Glomerular visceral epithelial cell (primary cell): ENCODE results near the gene ZNF653.
"Not testable (repeated sequence)": the region's sequence is repeated elsewhere in the genome, so short reads cannot be mapped to it uniquely, and the experiment has no call there.

Experiments
- DNase-seq: peaks from one replicate; pipeline ENCODE4 v3.0.0-alpha.2; 2016; ENCODE audit errors: extremely low spot score

Gene ZNF653

GRCh38 chr19:11481534-11482383 lies 23.9 kb downstream of the ZNF653 start:
- DNase-seq: peak; percentile 74

DNA sequence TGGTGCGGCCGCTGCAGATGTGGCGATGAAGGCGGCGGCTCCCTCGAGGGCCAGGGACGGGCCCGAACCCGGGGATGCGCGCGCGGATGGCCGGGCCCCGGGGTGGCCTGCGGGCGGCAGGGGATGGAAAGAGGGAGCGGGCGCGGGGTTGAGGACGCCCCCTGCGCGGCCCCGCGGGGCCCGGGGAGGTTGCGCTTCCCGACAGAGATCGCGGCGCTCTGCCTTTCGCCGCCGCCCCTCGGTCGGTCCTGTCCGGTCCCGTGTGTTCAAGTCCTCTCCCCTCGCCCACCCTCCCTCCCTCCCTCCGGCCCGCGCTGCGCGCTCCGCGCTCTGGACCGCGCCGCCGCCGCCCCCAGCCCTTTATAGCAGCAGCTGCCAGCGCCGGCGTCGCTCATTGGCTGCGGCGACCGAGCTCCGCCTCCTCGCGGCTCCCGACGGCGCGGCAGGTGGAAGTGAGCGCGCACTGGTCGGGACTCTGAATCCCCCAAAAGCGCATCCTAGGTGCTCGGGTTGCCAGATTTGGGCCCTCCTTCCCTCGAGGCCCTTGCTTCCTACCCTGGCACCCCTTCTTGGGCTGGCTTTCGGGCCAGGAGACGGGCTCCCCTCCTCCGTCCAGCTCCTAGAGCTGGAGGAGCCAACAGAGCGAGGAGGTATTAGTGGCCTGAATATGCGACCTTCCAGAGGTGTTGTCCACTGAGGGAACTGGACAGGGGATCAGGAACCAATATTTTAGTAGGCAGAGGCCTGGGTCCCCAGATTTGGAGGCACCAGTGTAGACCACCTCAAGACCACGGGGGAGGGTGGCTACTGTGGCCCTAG lies 24.7 kb downstream of the ZNF653 start, which contains the start of gene ELAVL3:
TSS of gene ELAVL3 (minus strand) at position 332 of the 819 bp plus-strand sequence. CDS start 438 bp downstream, outside the sequence.
- DNase-seq: no peak

DNA sequence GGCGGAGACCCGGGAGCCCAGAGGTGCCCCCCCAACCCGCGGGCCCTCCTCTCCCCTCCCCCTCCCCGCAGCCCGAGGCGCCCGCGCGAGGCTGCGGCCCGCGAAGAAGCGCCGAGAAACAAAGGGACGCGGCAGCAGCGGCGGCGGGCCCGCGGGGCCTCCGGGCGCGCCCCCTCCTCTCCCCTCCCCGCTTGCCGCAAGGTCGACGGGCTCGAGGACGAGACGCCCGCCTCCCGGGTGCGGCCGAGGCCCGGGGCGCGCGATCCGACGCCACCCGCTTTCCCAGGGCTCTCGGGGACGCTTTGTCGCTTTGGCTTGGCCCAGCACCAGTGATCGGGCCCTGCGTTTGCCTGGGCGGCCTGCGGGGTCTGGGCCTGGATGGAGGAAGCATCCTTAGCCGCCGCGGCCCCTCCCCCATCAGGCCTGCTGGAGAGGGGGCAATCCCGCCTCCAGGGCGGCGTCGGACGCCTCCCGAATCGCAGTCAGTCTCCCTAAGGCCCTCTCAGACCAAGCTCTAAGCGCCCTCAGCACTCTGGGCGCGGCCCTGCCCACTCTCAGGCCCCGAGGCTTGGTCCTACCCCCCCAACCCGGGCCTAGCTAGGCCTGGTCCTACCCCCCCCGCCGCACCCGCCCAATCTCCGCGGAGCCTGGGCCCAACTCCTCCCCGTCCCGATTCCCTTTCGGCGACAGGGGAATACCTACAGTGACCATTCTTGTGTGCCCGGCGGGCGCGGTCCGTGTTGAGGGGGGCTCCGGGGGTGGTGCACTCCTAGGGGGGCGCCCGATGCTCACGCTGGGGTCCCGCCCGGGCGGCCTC lies 25.5 kb downstream of the ZNF653 start:
- DNase-seq: no peak

GRCh38 chr19:11479090-11479897 lies 26.3 kb downstream of the ZNF653 start:
- DNase-seq: no peak

DNA sequence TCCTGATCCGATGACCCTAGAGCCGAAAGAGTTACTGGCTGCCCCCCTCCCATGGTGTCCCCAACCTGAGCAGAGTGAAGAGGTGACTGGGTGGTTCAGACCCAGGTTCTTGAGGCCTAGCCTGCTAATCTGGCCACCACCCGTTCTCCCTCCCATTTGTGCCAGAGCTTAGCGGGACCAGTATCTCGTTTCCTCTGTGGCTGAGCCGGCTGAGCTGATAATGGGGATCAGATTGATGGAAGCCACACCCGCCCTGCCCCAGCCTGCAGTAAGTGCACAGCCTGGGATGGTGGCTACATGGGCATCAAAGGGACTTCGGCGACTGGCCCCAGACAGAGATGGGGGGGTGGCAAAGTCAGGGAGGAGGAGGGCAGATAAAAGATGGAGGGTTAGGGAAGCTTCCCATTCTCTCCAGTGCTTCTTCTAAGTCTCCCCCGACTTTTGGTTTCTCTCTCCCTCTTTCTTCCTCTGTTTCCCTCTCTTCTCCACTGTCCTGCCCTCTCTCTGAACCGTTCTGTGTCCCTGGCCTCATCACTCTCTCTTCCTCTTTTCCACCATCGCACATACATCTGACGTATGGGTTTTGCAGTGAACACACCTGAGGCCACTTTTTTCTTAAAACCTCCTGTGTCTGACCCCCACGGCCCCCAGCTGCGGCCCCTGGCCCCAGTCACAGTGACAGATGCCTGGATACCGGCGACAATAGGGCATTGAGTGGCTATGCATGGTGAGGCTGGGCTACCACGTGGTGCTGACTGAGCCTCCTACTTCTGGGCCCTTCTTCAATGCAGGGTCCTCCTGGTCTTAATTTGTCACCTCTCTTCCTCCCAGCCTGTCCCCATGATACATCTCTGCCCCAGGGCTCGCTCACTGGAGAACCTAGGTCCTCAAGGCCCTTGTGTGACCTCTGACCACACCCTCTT lies 27.2 kb downstream of the ZNF653 start:
- no peak for DNase-seq

DNA sequence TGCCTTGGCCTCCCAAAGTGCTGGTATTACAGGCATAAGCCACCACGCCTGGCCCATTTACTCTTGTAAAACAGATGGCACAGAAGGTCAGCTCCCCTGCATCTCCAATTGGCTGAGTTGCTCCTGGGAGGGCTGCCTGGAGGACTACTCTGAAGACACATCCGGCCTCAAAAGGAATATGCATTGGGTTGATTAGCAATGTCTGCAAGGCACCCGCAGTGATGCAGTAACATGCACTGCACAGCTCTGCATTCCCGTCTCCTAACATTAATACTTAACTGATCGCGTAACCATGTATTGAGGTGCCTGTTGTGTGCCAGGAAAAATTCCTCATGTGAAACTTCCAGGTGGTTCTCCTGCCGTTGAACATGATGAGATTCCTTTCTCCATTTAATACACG lies 29.8 kb downstream of the ZNF653 start:
- peak; percentile 28 for DNase-seq

GRCh38 chr19:11475343-11475742 lies 30.3 kb downstream of the ZNF653 start:
- not testable (repeated sequence) for DNase-seq

DNA sequence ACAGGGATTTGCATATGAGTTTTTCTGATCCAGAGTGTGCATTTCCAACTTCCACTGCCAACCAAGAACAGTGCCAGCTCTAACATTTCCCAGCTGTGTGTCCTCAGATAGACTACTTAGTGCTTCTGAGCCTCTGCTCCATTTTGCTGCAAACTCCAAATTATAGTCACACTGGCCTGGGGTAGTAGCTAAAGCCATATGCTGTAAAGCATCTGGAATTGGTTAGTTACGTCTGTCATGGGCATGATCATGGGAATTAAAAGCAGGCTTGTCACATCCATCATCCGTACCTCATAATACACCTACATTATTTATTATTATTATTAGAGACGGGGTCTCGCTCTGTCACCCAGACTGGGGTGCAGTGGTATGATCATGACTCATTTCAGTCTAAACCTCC lies 31.9 kb downstream of the ZNF653 start:
- no peak for DNase-seq

GRCh38 chr19:11468266-11468845 lies 37.3 kb downstream of the ZNF653 start:
- DNase-seq: not testable (repeated sequence)

GRCh38 chr19:11465600-11465999 lies 40.0 kb downstream of the ZNF653 start:
- no peak for DNase-seq

- DNase-seq: no peak
These were observed 41.0 kb downstream of the ZNF653 start for GRCh38 chr19:11464333-11465265.

- DNase-seq: no peak
These were observed 42.2 kb downstream of the ZNF653 start for GRCh38 chr19:11463391-11463790.

GRCh38 chr19:11461453-11461852 lies 44.2 kb downstream of the ZNF653 start:
- DNase-seq: no peak

GRCh38 chr19:11460207-11460606 lies 45.4 kb downstream of the ZNF653 start:
- DNase-seq: no peak

DNA sequence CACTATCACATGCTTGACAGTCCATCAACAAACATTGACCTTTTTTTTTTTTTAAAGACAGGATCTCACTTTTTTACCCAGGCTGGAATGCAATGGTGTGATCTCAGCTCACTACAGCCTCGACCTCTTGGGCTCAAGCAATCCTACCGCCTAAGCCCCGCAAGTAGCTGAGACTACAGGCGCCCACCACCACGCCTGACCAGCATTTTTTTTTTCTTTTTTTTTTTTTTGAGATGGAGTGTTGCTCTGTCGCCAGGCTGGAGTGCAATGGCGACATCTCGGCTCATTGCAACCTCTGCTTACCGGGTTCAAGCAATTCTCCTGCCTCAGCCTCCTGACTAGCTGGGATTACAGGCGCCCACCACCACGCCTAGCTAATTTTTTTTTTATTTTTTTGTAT lies 46.7 kb downstream of the ZNF653 start:
- not testable (repeated sequence) for DNase-seq

- DNase-seq: no peak
These were observed 47.3 kb downstream of the ZNF653 start for GRCh38 chr19:11458236-11458900.

DNA sequence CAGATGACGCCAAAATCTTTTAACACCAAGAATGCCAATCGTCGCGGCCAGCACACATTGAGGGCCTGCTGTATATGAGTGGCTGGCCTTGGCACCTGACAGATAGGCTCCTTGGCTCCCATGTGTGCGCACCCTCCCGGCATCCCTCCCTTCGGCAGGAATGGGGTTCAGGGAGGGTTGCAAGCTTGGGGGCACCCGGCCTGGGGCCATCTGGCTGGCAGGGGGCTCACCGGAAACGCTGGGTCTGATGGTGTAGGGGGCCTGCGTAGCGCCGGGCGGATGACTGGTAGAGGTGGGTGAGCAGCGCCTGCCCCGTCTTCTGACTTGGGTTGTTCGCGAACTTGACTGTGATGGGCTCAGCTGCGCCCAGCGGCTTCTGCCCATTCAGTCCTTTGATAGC lies 47.8 kb downstream of the ZNF653 start:
- DNase-seq: no peak

- no peak for DNase-seq
These were observed 48.5 kb downstream of the ZNF653 start for GRCh38 chr19:11457115-11457514.
